GM12892 (cell line): ENCODE results near the gene GDF9.

Experiments used
- POLR2A ChIP-seq: IDR thresholded peaks from 2 replicates; pipeline ENCODE4 v1.6.1; 2011; ENCODE audit warnings: low read depth, low read length, control low read depth
- POLR2AphosphoS5 ChIP-seq: IDR thresholded peaks from 2 replicates; pipeline ENCODE4 v1.6.1; 2011; ENCODE audit warnings: low read depth, low read length, control low read depth
- TAF1 ChIP-seq: IDR thresholded peaks from 2 replicates; pipeline ENCODE4 v1.6.1; 2011; ENCODE audit warnings: low read depth, mild to moderate bottlenecking, control low read depth, low read length, borderline replicate concordance

GRCh38 chr5:132819468-132819867 is 46.8 kb downstream of the GDF9 start:
- TF ChIP-seq POLR2AphosphoS5: no peak
- TF ChIP-seq TAF1: no peak
- no peak for TF ChIP-seq POLR2A
